Measurements from ENCODE around the gene SEMA3G. TPM values are rescaled to one million over a fixed set of nuclear protein-coding genes. Genes with fewer than 3 reads are reported as not detected.
A peak's percentile ranks its signal among the peaks of the same experiment; 100 is the strongest.

Gene SEMA3G
- total RNA-seq, 2 experiments from 2014 or later, result 0.34 to 0.69 TPM

- Mint-ChIP-seq H3K4me3 (peak overlapping the region; percentile 97), H3K36me3 (ENCODE audit: low read depth) (peaks cover 74% of the 10 kb centered on the region), H3K27ac (peak overlapping the region; percentile 97), H3K4me1 (ENCODE audit: low read depth) (peaks cover 43% of the 10 kb centered on the region), H3K9me3 (no peaks in the 10 kb centered on the region), H3K27me3 (no peaks in the 10 kb centered on the region)
- DNase-seq, result peak in 1 of 14 experiments; percentile 32
- H3K4me3 ChIP-seq (ENCODE audit: low read length), result no peak overlapping the region
- no peaks in the 10 kb centered on the region for H3K27me3 ChIP-seq (ENCODE audit: control insufficient read depth in 1 of 2, insufficient read depth in 2 of 2, low read length in 2 of 2)
- ChIA-PET POLR2A (no interaction called here), CTCF (no interaction called here)
- no peaks in the 10 kb centered on the region for H3K9me3 ChIP-seq (ENCODE audit: control insufficient read depth in 1 of 2, insufficient read depth in 1 of 2, low read length in 2 of 2)
- no peak for ATAC-seq (ENCODE audit: poor library complexity)
- intact Hi-C loops (cut with DNase I, micrococcal nuclease), result loop anchor here in 1 of 2 experiments (2.0 to 5.0 kb wide), 4 partner anchors 171 to 411 kb away; partner anchors contain the start of genes RPL29 and TWF2
- H3K36me3 ChIP-seq (ENCODE audit: insufficient read depth, low read length), result peaks cover 46% of the 10 kb centered on the region
- peaks cover 52% of the 10 kb centered on the region for H3K4me1 ChIP-seq (ENCODE audit: insufficient read depth, low read length)
- H3K27ac ChIP-seq (ENCODE audit: low read depth in 1 of 2, low read length in 2 of 2), result peak overlapping the region in 1 of 2 donors; percentile 95
- no peak for TF ChIP-seq CTCF (IDR thresholded peaks at IDR 0.05)
Observed at GRCh38 chr3:52408466-52408865, 36.4 kb downstream of the SEMA3G start.

DNA sequence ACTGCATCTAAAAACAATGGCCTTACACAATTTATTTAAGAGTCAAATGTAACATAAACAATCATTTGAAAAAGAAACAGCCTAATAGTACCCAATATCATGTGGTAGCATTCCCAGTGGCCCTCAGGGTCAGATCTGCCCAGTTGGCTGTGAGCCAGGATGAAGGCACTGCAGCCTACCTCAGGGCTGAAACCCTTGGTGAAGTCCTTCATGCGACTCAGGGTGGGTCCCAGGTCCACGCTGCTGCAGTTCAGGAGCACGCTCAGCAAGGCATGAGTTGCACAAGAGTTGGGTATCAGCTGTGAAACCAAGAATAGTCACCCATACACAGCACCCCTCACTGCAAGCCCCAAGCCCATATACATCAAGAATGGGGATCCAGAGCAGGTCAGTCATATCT, 37.1 kb downstream of the SEMA3G start:
- DNase-seq (peak in 1 of 14 experiments; percentile 22), ATAC-seq (ENCODE audit: poor library complexity) (no peak)
- Mint-ChIP-seq H3K27ac (peak overlapping the region; percentile 97), H3K27me3 (no peaks in the 10 kb centered on the region), H3K4me1 (ENCODE audit: low read depth) (peaks cover 37% of the 10 kb centered on the region), H3K36me3 (ENCODE audit: low read depth) (peaks cover 75% of the 10 kb centered on the region), H3K4me3 (peak overlapping the region; percentile 97), H3K9me3 (no peaks in the 10 kb centered on the region)
- no peaks in the 10 kb centered on the region for H3K9me3 ChIP-seq (ENCODE audit: control insufficient read depth in 1 of 2, insufficient read depth in 1 of 2, low read length in 2 of 2)
- H3K27ac ChIP-seq (ENCODE audit: low read depth in 1 of 2, low read length in 2 of 2), result no peak overlapping the region
- ChIA-PET POLR2A (no interaction called here), CTCF (no interaction called here)
- no peak for TF ChIP-seq CTCF (IDR thresholded peaks at IDR 0.05)
- peaks cover 53% of the 10 kb centered on the region for H3K36me3 ChIP-seq (ENCODE audit: insufficient read depth, low read length)
- no peaks in the 10 kb centered on the region for H3K27me3 ChIP-seq (ENCODE audit: control insufficient read depth in 1 of 2, insufficient read depth in 2 of 2, low read length in 2 of 2)
- H3K4me3 ChIP-seq (ENCODE audit: low read length), result no peak overlapping the region
- peaks cover 52% of the 10 kb centered on the region for H3K4me1 ChIP-seq (ENCODE audit: insufficient read depth, low read length)
- intact Hi-C loops (cut with DNase I, micrococcal nuclease), result loop anchor here in 1 of 2 experiments (2.0 to 5.0 kb wide), 5 partner anchors 117 to 410 kb away; partner anchors contain the start of genes RPL29 and TWF2

- Mint-ChIP-seq H3K36me3 (ENCODE audit: low read depth) (peaks cover 84% of the 10 kb centered on the region), H3K4me3 (peak overlapping the region; percentile 38), H3K27me3 (no peaks in the 10 kb centered on the region), H3K9me3 (no peaks in the 10 kb centered on the region), H3K27ac (peak overlapping the region; percentile 97), H3K4me1 (ENCODE audit: low read depth) (peaks cover 29% of the 10 kb centered on the region)
- ATAC-seq (ENCODE audit: poor library complexity), result no peak
- CTCF ChIA-PET, result no interaction called here
- intact Hi-C loops (cut with DNase I, micrococcal nuclease), result loop anchor here in 1 of 2 experiments (2.0 to 5.0 kb wide), 4 partner anchors 116 to 410 kb away; partner anchors contain the start of genes RPL29 and TWF2
- POLR2A ChIA-PET, result interaction anchor here (0.9 kb wide), 1 partner anchor 125 kb away, joined by 3 read pairs; no protein-coding TSS in a partner anchor
- peak in 1 of 14 experiments; percentile 24 for DNase-seq
- Histone ChIP-seq H3K9me3 (ENCODE audit: control insufficient read depth in 1 of 2, insufficient read depth in 1 of 2, low read length in 2 of 2) (no peaks in the 10 kb centered on the region), H3K4me1 (ENCODE audit: insufficient read depth, low read length) (peaks cover 46% of the 10 kb centered on the region), H3K36me3 (ENCODE audit: insufficient read depth, low read length) (peaks cover 61% of the 10 kb centered on the region), H3K27me3 (ENCODE audit: control insufficient read depth in 1 of 2, insufficient read depth in 2 of 2, low read length in 2 of 2) (no peaks in the 10 kb centered on the region), H3K27ac (ENCODE audit: low read depth in 1 of 2, low read length in 2 of 2) (no peak overlapping the region), H3K4me3 (ENCODE audit: low read length) (no peak overlapping the region)
- TF ChIP-seq CTCF (IDR thresholded peaks at IDR 0.05), result no peak
Observed at GRCh38 chr3:52406791-52407510, 38.0 kb downstream of the SEMA3G start.

Data from CD4-positive, alpha-beta T cell (primary cell).